Ascending aorta (tissue), 2 donors: ENCODE measurements around the gene WDR86. TPM values are rescaled to one million over a fixed set of nuclear protein-coding genes. Genes with fewer than 3 reads are reported as not detected.

ENCODE experiments used
- DNase-seq, 2 donors: peaks; one replicate each; pipeline ENCODE4 v3.0.0-alpha.2; 2019; ENCODE audit warnings: low spot score in 2 of 2
- H3K27ac ChIP-seq, 2 donors: fragments of 200-600 bp; sonication (generic); one replicate each; pipeline ENCODE4 v1.5.1; 2016 to 2017; ENCODE audit warnings: mild to moderate bottlenecking in 1 of 2
- H3K27me3 ChIP-seq: fragments of 200-600 bp; sonication (generic); one replicate; pipeline ENCODE4 v1.5.1; 2017
- H3K36me3 ChIP-seq, 2 donors: fragments of 200-600 bp; sonication (generic); one replicate each; pipeline ENCODE4 v1.5.1; 2016
- H3K4me1 ChIP-seq, 2 donors: fragments of 200-600 bp; sonication (generic); one replicate each; pipeline ENCODE4 v1.5.1; 2016 to 2017; ENCODE audit warnings: mild to moderate bottlenecking in 1 of 2
- H3K4me3 ChIP-seq, 2 donors: fragments of 200-600 bp; sonication (generic); one replicate each; pipeline ENCODE4 v1.5.1; 2016 to 2017; ENCODE audit warnings: mild to moderate bottlenecking in 1 of 2
- H3K9me3 ChIP-seq, 2 donors: fragments of 200-600 bp; sonication (generic); one replicate each; pipeline ENCODE4 v1.5.1; 2016
- CTCF ChIP-seq, 3 experiments: fragments of 200-600 bp in 2 of 3; fragments of 450-650 bp in 1 of 3; sonication (generic) in 2 of 3; IDR thresholded peaks; one replicate each; pipeline ENCODE4 v1.5.1; 2016 to 2019; ENCODE audit warnings: antibody characterized with exemption in 3 of 3, mild to moderate bottlenecking in 1 of 3, moderate library complexity in 1 of 3
- intact Hi-C: fragments of 100-400 bp; cut with DNase I; formaldehyde crosslinking; loops from one replicate; pipeline ENCODE4 v1.15.1; 2023
- total RNA-seq: library from RNA; depleted of rRNA; stranded (reverse); fragments of >200 nt; gene quantifications from one replicate; pipeline ENCODE4 v1.1.0, GENCODE V29; 2016

WDR86 gene
- total RNA-seq, 1 donor from 2014 or later: 4.0 TPM

GRCh38 chr7:151446412-151446811, 36.6 kb upstream of the WDR86 start:
- Histone ChIP-seq H3K27ac (no peak overlapping the region), H3K27me3 (no peaks in the 10 kb centered on the region), H3K4me3 (no peak overlapping the region), H3K4me1 (peaks cover 0 to 10% of the 10 kb centered on the region in 2 donors), H3K36me3 (no peaks in the 10 kb centered on the region), H3K9me3 (no peaks in the 10 kb centered on the region)
- intact Hi-C loops: loop anchor here (5.0 kb wide), 1 partner anchor 39 kb away; no protein-coding TSS in a partner anchor
- no peak for DNase-seq
- TF ChIP-seq CTCF (IDR thresholded peaks at IDR 0.05): no peak

- H3K9me3 ChIP-seq: no peaks in the 10 kb centered on the region
- intact Hi-C loops: loop anchor here (5.0 kb wide), 1 partner anchor 37 kb away; no protein-coding TSS in a partner anchor
- no peaks in the 10 kb centered on the region for H3K36me3 ChIP-seq
- no peaks in the 10 kb centered on the region for H3K27me3 ChIP-seq
- DNase-seq: no peak
- no peak overlapping the region for H3K27ac ChIP-seq
- H3K4me3 ChIP-seq: no peak overlapping the region
- no peak for TF ChIP-seq CTCF (IDR thresholded peaks at IDR 0.05)
- peaks cover 8 to 27% of the 10 kb centered on the region in 2 donors for H3K4me1 ChIP-seq
These were observed 34.8 kb upstream of the WDR86 start for GRCh38 chr7:151444632-151445031.

- H3K4me3 ChIP-seq: no peak overlapping the region
- no peak for TF ChIP-seq CTCF (IDR thresholded peaks at IDR 0.05)
- intact Hi-C loops: no loop called here
These were observed 33.1 kb upstream of the WDR86 start for GRCh38 chr7:151442776-151443496.

GRCh38 chr7:151440799-151441445, 31.1 kb upstream of the WDR86 start:
- H3K27me3 ChIP-seq: no peaks in the 10 kb centered on the region
- no peaks in the 10 kb centered on the region for H3K9me3 ChIP-seq
- TF ChIP-seq CTCF (IDR thresholded peaks at IDR 0.05): no peak
- peaks cover 20 to 39% of the 10 kb centered on the region in 2 donors for H3K4me1 ChIP-seq
- H3K36me3 ChIP-seq: no peaks in the 10 kb centered on the region
- no peak overlapping the region for H3K4me3 ChIP-seq
- no peak for DNase-seq
- H3K27ac ChIP-seq: peak overlapping the region; percentile 88 to 95
- intact Hi-C loops: loop anchor here (2.0 kb wide), 1 partner anchor 14 kb away; no protein-coding TSS in a partner anchor

More at GRCh38 chr7:151442776-151443496, 33.1 kb upstream of the WDR86 start:
- H3K4me1 ChIP-seq: peaks cover 8 to 24% of the 10 kb centered on the region in 2 donors
- H3K27me3 ChIP-seq: no peaks in the 10 kb centered on the region
- no peaks in the 10 kb centered on the region for H3K36me3 ChIP-seq
- H3K9me3 ChIP-seq: no peaks in the 10 kb centered on the region
- H3K27ac ChIP-seq: no peak overlapping the region
- no peak for DNase-seq

GRCh38 chr7:151439855-151440798, 30.3 kb upstream of the WDR86 start, which contains the start of gene CRYGN:
Gene CRYGN (minus strand): TSS chr7:151440141. CDS start chr7:151439917, 224 bp downstream.
- no peaks in the 10 kb centered on the region for H3K9me3 ChIP-seq
- peaks cover 20 to 46% of the 10 kb centered on the region in 2 donors for H3K4me1 ChIP-seq
- peak within 1 kb of the TSS; percentile 88 to 95 for H3K27ac ChIP-seq
- intact Hi-C loops: loop anchor here (2.0 to 5.0 kb wide), 2 partner anchors 13 to 193 kb away; partner anchors contain the start of gene SMARCD3
- TF ChIP-seq CTCF (IDR thresholded peaks at IDR 0.05): no peak
- no peaks in the 10 kb centered on the region for H3K27me3 ChIP-seq
- peak in 1 of 2 donors; percentile 65 for DNase-seq
- H3K4me3 ChIP-seq: peak within 1 kb of the TSS; percentile 18 to 51
- H3K36me3 ChIP-seq: no peaks in the 10 kb centered on the region
